OCI-M2 (cell line): Measurements from ENCODE around the gene LYSET.
"Not testable (repeated sequence)": the region's sequence is repeated elsewhere in the genome, so short reads cannot be mapped to it uniquely, and the experiment has no call there.

Source experiments
- DNase-seq: peaks from one replicate; lab custom pipeline; 2025; ENCODE audit not compliant: unreplicated experiment; lab: John Stamatoyannopoulos, UW

The LYSET gene

DNA sequence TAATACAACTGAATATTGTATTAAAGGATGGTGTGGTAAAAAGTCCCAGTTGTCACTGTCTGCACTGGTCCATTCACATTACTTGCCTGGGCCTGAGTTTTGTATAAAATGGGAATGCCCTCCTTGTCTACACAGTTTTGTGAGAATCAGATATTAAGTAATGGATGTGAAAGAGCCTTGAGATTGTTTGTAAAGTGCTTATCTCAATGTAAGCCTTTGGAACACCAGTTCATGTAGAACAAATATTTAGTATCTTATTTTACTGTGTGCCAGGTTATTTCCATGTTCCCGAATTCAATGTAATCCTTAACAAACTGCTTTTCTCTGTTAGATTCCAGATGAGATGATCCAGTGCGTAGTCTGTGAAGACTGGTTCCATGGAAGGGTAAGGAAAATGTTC, 29.5 kb downstream of the LYSET start:
- DNase-seq, result no peak

DNA sequence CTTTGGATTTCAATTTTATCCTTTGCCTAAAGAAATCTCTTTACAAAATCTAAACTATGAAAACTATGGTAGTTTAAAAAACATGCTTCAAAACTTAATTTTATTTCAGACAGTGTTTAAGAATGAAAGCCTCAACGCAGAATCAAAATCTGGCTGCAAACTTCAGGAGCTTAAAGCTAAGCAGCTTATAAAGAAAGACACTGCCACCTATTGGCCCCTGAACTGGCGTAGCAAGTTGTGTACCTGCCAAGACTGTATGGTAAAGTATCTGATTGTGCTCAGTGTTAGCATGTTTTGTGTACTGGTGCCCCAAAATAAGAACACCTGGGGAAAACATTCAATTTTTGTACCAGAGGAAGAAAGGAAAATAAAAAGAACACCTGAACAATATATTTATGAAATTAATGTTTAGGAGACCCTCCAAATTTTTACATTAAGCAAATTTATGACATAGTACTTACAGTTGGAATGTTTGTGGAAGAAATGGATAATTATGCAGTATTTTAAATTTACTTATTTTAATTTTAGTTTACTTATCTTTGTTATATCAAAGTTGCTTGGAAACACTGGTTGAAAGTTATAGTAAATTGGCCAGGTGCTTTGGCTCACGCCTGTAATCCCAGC, 34.1 kb downstream of the LYSET start:
- no peak for DNase-seq

- DNase-seq, result no peak
Observed at GRCh38 chr14:93220509-93220908, 35.4 kb downstream of the LYSET start.

- DNase-seq, result no peak
Observed at GRCh38 chr14:93223565-93223964, 38.4 kb downstream of the LYSET start.

GRCh38 chr14:93228550-93228949, 43.4 kb downstream of the LYSET start:
- no peak for DNase-seq

- DNase-seq, result no peak
Observed at GRCh38 chr14:93230539-93230938, 45.4 kb downstream of the LYSET start.

- no peak for DNase-seq
Observed at GRCh38 chr14:93231129-93231979, 46.2 kb downstream of the LYSET start.

- DNase-seq, result no peak
Observed at GRCh38 chr14:93232159-93232558, 47.0 kb downstream of the LYSET start.

DNA sequence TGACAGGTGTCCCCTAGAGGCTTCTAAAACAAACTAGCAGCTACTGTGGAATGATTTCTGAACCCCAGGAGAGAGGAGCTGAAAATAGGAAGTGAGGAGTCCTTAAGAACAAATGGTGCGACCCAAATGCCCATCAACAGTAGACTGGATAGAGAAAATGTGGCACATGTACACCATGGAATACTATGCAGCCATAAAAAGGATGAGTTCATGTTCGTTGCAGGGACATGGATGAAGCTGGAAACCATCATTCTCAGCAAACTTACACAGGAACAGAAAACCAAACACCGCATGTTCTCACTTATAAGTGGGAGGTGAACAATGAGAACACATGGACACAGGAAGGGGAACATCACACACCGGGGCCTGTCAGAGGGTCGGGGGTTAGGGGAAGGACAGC, 48.0 kb downstream of the LYSET start:
- not testable (repeated sequence) for DNase-seq

DNA sequence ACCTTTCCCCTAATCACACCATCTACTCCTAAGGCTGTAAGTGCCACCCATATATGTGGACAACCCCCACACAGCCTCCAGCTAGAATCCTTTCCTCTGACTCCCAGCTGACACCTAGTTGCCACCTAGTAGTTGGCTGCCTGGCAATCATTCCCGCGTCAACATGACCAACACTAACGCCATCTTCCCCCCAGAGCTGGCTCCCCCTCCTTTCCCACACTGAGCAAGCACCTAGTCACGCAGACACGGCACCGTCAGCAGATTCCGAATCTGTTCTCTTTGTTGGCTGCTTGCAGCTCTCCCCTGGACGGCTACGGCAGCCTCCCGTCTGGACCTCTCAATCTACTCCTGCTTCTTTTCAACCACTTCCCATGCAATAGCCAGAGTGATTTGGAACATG, 49.7 kb downstream of the LYSET start:
- no peak for DNase-seq
